HG02938 (cell line): ENCODE measurements around the gene SUPT20HL2.
"Not testable (repeated sequence)": the region's sequence is repeated elsewhere in the genome, so short reads cannot be mapped to it uniquely, and the experiment has no call there.

ENCODE experiments used
- ATAC-seq: cut with Tn5 transposase; IDR thresholded peaks from one replicate; pipeline ENCODE4 v1.9.1; 2021; ENCODE audit warnings: mild to moderate bottlenecking, moderate library complexity; ENCODE audit not compliant: unreplicated experiment

The SUPT20HL2 gene

DNA sequence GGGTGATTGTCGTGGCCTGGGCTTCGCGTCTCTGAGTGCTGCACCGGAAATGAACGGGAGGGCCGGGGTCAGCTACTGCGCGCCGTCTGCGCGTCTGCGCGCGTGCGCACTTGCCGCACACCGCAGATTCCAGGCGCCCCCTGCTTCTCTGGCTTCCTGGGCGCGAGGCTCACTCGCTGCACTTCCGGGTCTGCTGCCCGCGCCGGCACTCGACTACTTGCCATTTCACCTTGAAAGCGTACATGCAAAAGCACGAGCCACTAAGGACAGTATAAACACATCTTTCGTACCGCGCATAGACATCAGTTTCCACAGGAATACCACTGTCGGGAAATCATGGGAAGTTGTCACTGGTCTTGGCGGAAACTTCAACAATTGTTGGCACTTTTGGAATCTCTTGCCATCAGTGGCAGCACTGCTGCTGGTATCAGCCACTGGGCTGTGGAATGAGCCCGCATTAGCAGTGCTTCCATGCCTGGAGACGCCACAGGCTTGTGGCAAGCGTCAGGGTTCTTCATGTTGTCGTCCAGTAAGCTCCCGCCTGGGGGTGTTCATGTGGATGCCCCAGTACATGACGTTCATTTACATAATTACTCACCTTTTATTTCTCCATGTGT lies at the start of gene SUPT20HL2:
TSS of gene SUPT20HL2 (minus strand) at position 51 of the 617 bp plus-strand sequence. CDS start 754 bp downstream, outside the sequence.
- no peak for ATAC-seq

DNA sequence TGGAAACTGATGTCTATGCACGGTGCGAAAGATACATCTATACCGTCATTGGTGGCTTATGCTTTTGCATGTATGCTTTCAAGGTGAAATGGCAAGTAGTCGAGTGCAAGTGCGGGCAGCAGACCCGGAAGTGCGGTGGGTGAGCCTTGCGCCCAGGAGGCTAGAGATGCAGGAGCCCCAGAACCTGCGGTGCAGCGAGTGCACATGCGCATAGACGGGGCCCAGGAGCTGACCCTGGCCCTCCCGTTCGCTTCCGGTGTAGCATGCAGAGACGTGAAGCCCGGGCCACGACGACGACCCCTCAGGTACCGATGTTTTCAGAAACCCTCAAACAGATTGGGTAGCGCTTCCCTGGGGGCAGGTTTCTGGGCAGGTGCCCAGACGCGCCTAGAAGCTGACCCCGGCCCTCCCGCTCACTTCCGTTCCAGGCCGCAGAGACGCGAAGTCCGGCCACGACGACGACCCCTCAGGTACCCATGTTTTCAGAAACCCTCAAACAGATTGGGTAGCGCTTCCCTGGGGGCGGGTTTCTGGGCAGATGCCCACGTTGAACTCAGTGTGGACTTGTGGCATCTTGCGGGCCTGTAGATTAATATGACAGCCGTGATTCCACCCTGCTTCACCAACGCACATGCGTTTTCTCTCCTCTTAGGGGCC lies 48.3 kb upstream of the SUPT20HL2 start:
- ATAC-seq: not testable (repeated sequence)

DNA sequence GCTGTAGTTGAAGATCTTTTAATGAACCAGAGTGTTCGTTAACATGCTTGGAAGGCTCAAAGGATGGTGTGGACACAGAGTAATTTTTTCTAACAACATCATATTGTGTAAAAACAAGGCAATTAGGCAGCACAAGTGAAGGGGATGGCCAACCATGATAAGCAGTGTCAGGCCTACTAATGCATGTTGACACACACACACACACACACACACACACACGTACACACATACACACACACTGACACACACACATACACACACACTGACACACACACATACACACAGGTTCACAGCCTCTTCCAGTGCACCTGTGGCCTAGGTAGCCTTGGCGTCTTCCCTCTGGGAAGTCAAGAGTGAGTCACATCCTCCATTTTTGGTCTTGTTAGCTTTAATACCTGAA lies 46.4 kb upstream of the SUPT20HL2 start, which contains the start of gene SUPT20HL1:
TSS of gene SUPT20HL1 (plus strand) at position 368 of the 400 bp plus-strand sequence. CDS start 2,122 bp downstream, outside the sequence.
- ATAC-seq: no peak

DNA sequence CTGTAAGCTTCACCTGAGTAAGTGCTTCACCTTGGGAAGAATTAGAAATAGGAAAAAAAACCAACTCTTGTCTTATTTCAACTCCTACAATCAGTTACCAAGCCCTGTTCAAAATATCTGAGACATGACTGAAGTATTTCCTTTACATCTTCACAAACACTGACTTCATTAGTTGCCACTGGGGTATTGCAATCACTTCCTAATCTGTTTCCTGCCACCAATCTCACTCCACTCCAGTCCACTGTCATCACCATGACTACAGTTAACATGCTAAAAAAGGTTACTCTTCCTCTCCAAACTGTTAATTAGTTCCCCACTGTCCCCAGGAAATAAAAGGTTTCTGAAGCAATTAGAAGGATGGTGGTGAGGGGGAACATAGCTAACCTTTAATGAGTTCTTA lies 43.2 kb upstream of the SUPT20HL2 start:
- ATAC-seq: no peak

DNA sequence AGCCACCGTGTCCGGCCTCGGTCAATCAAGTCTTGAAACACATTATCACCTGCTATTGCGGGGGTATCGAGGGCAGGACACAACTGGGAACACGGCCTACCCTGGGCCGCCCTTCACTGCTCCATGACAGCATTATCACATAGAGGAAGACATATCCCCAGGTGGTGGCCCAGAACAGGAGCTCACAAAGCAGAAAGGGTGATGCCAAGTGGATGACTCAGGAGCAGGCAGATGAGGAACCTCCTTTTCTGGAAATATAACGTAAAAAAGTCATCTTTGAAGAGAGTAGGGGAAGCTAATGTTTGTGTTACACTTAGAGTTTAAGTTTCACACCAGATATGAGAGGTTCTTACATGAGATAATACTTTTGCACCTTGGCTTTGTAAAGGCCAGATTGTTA lies 41.2 kb upstream of the SUPT20HL2 start:
- no peak for ATAC-seq

DNA sequence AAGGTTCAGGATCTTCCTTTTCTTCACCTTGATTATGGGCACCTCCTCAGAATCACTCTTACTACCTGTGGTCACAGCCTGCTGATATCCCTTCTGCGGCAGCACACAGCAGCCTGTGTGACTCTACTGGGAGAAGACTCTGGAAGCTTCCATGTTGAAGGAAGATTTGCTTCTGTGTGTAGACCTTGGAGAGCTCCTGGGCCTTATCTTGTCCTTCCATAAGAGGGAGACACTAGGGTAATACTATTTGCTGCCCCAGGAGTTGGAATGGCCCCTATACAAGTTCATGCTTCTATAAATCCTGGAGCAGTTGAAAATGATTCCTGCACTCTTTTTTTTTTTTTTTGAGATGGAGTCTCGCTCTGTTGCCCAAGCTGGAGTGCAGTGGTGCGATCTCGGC lies 36.3 kb upstream of the SUPT20HL2 start:
- ATAC-seq: no peak

DNA sequence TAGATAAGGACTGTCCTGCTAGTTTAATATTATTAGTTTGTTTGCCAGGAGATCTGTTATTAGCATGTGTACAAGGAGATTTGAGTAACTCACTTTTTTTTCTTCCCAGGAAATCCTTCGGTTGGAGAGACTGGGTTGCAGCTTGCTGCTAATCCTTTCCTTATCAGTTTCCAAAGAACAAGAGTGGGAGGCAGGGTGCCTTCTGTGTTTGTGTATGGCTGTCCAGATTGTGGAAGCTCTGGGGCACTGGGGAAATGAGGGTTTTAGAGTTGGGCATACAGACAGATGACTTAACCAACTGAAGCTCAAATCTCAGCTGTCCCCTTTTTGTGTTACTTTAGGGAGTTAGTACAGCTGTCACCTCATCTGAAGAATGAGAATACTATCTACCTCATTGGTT lies 34.0 kb upstream of the SUPT20HL2 start:
- ATAC-seq: no peak

DNA sequence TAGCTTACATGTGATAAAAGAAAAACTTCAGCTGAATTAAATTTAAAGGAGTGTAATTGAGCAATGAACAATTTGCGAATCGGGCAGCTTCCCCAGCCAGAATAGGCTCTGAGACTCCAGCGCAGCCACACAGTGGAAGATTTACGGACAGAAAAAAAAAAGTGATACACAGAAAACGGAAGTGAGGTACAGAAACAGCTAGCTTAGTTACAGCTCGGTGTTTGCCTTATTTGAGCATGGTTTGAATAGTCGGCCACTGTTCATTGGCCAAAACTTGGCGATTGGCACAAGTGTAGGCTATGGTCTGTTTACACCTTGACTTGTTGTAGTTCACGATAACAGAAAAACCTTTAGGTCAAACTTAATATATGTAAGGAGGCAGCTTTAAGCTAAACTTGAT lies 29.9 kb upstream of the SUPT20HL2 start:
- peak; percentile 89 for ATAC-seq

DNA sequence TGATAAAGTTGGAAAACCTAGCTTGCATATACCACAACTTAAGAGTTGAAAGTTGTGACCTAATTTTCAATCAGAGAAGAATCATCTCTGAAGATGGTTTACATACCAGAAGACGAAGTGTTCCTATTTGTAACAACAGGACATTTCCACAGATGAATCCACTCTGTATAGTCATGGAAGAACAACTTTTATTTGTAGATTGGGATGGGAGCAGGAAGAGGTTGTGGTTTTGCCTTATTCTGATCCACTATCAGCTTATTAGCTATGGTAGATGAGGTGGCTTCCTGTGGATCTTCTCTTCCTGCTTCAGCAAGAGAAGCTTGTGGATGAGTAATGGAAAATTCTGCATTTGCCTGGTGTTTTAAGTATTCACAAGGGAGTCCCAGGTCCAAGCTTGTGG lies 27.9 kb upstream of the SUPT20HL2 start:
- no peak for ATAC-seq

DNA sequence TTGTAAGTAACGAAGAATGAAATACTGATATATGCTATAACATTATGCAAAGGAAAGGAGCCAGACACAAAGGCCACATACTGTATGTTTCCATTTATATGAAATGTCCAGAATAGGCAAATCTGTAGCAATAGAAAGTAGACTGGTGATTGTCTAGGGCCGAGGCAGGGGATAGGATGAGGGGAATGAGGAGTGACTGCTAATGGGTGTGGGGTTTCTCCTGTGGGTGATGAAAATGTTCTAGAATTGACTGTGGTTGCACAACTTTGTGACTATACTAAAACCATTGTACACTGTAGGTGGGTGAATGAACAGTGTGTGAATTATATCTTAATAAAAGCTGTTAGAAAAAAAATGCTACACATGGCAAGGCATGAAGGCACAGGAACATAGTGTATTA lies 26.6 kb upstream of the SUPT20HL2 start:
- no peak for ATAC-seq

DNA sequence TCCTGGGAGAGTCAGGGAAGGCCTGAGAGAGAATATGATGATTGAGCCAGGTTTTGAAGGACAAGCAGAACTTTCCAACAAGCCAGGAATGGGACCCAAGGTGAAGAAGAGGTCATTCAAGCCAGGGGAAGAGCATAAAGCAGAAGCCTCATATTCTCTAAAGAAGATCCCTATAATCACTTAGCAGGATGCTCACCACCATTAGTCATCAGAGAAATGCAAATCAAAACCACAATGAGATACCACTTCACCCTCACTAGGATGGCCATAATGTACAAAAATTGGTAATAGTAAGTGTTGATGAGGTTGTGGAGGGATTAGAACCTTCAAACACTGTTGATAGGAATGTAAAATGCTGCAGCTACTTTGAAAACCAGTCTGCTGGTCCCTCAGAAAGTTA lies 26.0 kb upstream of the SUPT20HL2 start:
- no peak for ATAC-seq

DNA sequence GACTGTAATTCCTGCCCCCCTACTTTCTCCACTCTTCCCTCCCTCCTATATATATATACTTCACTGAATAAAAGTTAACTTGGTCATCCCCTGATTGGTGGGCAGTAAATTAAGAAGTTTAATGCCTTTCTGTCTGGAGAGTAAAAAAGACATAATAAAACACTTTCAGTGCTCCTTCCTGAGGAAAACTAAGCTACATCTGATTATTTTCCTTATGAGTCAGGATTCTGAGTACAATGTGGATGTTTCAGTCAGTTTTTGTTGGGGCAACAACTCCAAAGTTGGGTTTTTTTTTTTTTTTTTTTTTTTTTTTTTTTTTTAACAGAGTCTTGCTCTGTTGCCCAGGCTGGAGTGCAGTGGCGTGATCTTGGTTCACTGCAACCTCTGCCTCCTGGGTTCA lies 22.0 kb upstream of the SUPT20HL2 start:
- ATAC-seq: no peak

DNA sequence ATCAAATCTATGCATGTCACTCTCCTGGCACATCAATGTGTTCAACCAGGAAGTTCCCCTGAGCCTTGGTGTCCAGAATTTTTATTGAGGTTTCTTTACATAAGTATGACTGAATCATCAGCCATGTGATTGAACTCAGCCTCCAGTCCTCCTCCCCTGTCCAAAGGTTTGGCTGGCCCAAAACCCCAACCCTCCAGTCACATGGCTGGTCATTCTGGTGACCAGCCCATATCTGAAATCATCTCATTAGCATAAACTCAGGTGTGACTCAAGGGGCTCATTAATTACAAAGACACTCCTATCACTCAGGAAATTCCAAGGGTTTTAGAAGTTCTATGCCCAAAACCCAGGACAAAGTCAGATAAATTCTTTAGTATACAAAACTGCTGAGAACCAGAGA lies 20.6 kb upstream of the SUPT20HL2 start:
- no peak for ATAC-seq

DNA sequence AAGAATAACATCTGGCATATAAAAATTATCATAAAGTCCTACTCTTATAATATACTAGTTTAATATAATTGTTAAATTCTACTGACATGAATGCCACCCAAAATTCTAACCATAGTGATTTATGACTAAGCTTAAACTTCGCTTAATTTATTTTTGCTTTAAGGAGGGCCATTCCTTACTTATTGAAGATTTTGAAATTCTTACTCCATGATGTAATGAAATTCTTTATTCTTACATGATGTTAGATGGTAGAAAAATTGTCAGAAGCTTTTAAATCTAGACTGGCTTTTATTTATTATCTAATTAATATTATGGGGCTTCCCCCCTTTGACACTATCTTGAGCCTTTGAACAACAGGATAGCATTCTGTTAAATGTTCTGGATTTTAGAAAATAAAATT lies 19.5 kb upstream of the SUPT20HL2 start:
- ATAC-seq: no peak

DNA sequence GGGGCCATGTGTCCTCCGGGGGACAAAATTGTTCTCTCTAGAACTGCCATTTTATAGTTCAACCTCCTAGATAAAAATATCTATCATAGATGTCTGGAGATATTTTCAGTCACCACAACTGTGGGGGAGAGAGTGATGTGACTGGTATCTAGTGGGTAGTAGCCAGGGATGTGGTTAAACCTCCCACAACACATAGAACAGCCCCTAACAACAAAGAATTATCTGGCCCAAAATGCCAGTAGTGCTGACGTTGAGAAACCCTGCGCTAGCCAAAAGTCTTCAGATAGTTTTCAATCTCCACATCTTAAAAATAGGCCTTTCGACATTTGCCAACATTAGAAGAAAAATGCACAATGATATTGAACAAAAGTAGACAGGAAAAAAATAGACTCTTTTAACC lies 19.0 kb upstream of the SUPT20HL2 start:
- ATAC-seq: no peak

DNA sequence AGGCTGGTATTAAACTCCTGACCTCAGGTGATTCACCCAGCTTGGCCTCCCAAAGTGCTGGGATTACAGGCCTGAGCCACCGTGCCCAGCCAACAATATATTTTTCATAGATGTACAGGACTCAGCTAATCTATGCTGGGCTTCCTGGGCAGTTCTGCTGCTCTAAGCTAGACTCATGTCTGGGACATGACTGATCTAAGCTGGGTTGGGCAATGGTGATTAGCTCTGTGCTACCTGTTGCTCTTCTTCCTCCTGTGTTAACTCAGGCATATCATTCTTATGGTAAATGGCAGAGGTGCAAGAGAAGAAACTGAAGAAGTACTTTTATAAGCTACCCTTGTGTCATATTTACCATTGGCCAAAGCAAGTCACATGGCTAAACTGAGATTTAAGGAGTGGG lies 11.4 kb upstream of the SUPT20HL2 start:
- no peak for ATAC-seq

DNA sequence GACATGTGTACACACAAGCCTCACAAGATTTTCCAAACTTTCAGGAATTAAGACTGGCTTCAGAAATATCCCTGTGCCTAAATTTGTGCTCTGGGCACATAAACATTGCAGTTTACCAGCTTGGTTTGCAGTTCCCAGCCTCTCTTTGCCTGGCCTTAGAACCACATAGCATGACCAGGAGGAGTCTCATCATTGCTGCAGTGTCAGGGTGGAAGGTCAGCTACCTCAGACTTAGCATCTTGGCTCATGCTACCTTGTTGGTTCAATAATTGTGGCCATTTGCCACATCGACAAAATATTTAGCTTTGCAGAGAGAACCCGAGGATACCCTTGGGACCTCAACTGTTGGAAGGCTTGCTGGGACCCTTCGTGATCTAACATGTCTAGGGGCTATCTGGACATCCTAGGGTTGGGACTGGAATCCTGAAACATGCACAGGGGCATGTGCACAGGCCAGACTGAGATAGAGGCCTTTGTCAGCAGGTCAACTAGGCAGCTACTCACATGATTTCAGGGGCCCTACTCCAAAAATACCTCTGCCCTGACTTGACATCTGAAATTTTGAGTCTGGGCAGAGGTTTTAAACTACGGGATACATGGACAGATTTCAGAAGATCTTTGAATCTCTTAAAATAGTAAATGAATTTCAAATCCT lies 8.0 kb upstream of the SUPT20HL2 start:
- ATAC-seq: no peak

DNA sequence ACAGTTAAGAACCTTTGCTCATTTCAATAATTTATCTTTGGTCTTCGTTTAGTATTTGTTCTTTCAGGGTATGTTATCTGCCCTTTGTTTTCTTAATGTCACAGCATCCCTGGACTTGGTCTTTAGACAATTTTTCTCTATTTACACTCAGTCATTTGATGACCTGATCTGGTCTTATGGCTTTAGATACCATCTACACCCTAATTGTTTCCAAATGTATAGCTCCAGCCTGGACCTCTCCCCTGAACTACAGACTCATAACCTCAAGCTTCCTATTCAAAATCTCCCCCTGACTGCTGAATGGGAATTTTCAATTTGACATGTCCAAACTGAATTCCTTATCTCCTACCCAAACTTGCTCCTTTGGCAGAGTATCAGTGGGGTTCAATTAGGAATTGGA lies 3.7 kb upstream of the SUPT20HL2 start:
- ATAC-seq: no peak

DNA sequence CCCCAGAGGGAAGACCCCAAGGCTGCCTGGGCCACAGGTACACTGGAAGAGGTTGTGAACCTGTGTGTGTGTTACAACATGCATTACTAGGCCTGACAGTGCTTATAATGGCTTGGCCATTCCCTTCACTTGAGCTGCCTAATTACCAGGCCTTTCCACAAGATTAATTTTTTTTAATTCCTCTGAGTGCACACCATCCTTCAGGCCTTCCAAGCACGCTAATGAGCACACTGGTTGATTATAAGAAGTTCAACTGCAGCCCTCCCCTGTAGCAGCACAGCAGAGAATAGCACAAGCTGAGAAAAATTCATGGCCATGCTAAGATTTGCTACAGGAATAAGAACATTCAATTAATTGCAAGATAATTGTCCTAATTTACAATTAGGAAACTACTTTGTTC lies 2.2 kb upstream of the SUPT20HL2 start:
- no peak for ATAC-seq

DNA sequence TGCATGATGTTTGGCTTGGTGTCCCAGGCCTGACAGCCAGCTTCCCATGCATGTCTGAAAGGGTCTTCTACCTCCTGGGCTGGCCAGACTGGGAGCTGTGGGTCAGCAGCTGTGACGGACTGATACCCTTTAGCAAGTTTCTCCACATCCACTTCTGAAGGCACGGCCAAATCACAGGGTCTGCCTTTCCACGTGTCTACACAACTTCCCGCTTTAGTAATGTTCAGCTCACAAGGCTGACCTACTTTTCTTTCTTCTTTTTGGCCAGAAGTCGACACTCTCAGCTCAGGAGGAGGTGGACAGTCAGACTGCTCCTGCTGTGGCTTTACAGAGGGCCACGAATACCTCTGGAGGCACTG lies 1.6 kb downstream of the SUPT20HL2 start:
- ATAC-seq: not testable (repeated sequence)

DNA sequence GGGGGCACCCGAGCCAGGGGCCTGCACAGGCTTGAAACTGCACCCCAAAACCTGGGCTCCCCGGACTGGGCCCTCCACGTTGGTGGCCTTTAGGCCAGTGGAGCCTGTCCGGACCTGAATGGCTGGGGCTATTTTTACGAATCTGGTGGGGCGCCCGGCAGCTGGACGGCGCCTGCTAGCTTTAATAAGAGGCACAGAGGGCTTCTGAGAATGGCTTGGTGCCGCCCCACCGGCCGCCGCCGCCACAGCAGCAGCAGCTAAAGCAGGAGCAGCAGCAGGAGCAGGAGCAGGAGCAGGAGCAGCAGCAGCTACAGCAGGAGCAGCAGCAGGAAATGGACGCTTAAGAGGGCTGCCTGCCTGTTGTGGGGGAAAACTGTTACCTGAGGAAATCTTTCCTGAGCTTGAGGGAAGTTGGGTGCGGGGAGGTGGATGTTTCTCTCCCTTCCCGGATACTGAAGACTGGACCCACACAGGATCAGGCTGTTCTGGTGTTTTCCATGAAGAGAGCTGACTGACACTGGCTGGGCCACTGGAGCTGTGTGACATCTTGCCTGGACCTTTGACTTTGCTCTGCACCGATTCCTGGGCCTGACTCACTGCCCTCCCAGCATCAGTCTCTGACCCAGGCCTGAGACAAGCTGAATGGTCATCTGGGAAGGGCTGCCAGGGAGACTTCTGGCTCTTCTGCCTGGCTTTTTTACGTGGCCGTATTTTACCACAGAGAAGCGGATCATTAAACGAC lies 2.2 kb downstream of the SUPT20HL2 start:
- ATAC-seq: not testable (repeated sequence)

DNA sequence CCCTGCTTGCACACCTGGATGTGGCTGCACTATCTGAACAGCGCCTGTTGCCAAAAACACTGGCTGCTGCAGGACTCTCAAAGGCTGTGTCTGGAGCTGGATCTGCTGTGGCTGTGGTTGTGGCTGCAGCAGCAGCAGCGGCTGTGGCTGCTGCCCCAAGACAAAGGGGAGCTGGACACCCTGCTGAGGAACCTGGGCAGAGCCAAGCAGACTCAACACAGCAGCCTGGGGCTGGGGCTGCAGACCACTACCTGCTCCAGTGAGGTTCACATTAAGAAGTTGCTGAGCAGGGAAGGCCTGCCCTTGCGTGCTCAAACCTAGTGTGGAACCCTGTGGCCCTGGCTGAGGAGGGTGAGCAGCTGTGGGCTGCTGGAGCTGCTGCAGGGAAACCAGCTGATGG lies 3.0 kb downstream of the SUPT20HL2 start:
- not testable (repeated sequence) for ATAC-seq
